ENCODE results near the gene COL20A1.
A peak's percentile ranks its signal among the peaks of the same experiment; 100 is the strongest.

COL20A1 gene

GRCh38 chr20:63380346-63380870 is 87.4 kb downstream of the COL20A1 start:
- Histone ChIP-seq H3K36me3 (ENCODE audit: low read depth) (no peaks in the 10 kb centered on the region), H3K4me1 (ENCODE audit: insufficient read depth, poor library complexity, severe bottlenecking) (no peaks in the 10 kb centered on the region), H3K9me3 (ENCODE audit: severe bottlenecking) (peaks cover 6% of the 10 kb centered on the region), H3K27me3 (ENCODE audit: insufficient read depth, poor library complexity, severe bottlenecking) (peaks cover 42% of the 10 kb centered on the region), H3K27ac (ENCODE audit: poor library complexity, severe bottlenecking) (no peak overlapping the region), H3K4me3 (ENCODE audit: severe bottlenecking) (no peak overlapping the region)
- ATAC-seq (ENCODE audit: low read depth) (no peak), DNase-seq (ENCODE audit: low spot score) (no peak)
- TF ChIP-seq CTCF (IDR thresholded peaks at IDR 0.05; ENCODE audit: poor library complexity, severe bottlenecking), result no peak

GRCh38 chr20:63381781-63382431 is 88.9 kb downstream of the COL20A1 start:
- DNase-seq (ENCODE audit: low spot score) (no peak), ATAC-seq (ENCODE audit: low read depth) (peak; percentile 24; the same call in 1 of the 3 replicates)
- Histone ChIP-seq H3K27ac (ENCODE audit: poor library complexity, severe bottlenecking) (no peak overlapping the region), H3K4me1 (ENCODE audit: insufficient read depth, poor library complexity, severe bottlenecking) (no peaks in the 10 kb centered on the region), H3K27me3 (ENCODE audit: insufficient read depth, poor library complexity, severe bottlenecking) (peaks cover 33% of the 10 kb centered on the region), H3K4me3 (ENCODE audit: severe bottlenecking) (no peak overlapping the region), H3K9me3 (ENCODE audit: severe bottlenecking) (peaks cover 17% of the 10 kb centered on the region), H3K36me3 (ENCODE audit: low read depth) (no peaks in the 10 kb centered on the region)
- TF ChIP-seq CTCF (IDR thresholded peaks at IDR 0.05; ENCODE audit: poor library complexity, severe bottlenecking), result peak; percentile 99

GRCh38 chr20:63382551-63383300 is 89.7 kb downstream of the COL20A1 start:
- Histone ChIP-seq H3K36me3 (ENCODE audit: low read depth) (no peaks in the 10 kb centered on the region), H3K9me3 (ENCODE audit: severe bottlenecking) (peaks cover 21% of the 10 kb centered on the region), H3K4me1 (ENCODE audit: insufficient read depth, poor library complexity, severe bottlenecking) (no peaks in the 10 kb centered on the region), H3K27me3 (ENCODE audit: insufficient read depth, poor library complexity, severe bottlenecking) (peaks cover 25% of the 10 kb centered on the region), H3K27ac (ENCODE audit: poor library complexity, severe bottlenecking) (no peak overlapping the region), H3K4me3 (ENCODE audit: severe bottlenecking) (no peak overlapping the region)
- no peak for TF ChIP-seq CTCF (IDR thresholded peaks at IDR 0.05; ENCODE audit: poor library complexity, severe bottlenecking)
- DNase-seq (ENCODE audit: low spot score) (no peak), ATAC-seq (ENCODE audit: low read depth) (no peak)

GRCh38 chr20:63383556-63383955 is 90.6 kb downstream of the COL20A1 start:
- Histone ChIP-seq H3K9me3 (ENCODE audit: severe bottlenecking) (peaks cover 21% of the 10 kb centered on the region), H3K4me3 (ENCODE audit: severe bottlenecking) (no peak overlapping the region), H3K27ac (ENCODE audit: poor library complexity, severe bottlenecking) (no peak overlapping the region), H3K36me3 (ENCODE audit: low read depth) (no peaks in the 10 kb centered on the region), H3K27me3 (ENCODE audit: insufficient read depth, poor library complexity, severe bottlenecking) (peaks cover 17% of the 10 kb centered on the region), H3K4me1 (ENCODE audit: insufficient read depth, poor library complexity, severe bottlenecking) (no peaks in the 10 kb centered on the region)
- DNase-seq (ENCODE audit: low spot score) (no peak), ATAC-seq (ENCODE audit: low read depth) (no peak)
- TF ChIP-seq CTCF (IDR thresholded peaks at IDR 0.05; ENCODE audit: poor library complexity, severe bottlenecking), result no peak
